CD4-positive, alpha-beta T cell treated with Interleukin-4 for 4 hours (primary cell): ENCODE results near the gene TRAPPC3.
"Not testable (repeated sequence)": the region's sequence is repeated elsewhere in the genome, so short reads cannot be mapped to it uniquely, and the experiment has no call there.

Experiments
- DNase-seq: peaks from one replicate; pipeline ENCODE4 v3.0.0-alpha.2; 2020

TRAPPC3 gene

DNA sequence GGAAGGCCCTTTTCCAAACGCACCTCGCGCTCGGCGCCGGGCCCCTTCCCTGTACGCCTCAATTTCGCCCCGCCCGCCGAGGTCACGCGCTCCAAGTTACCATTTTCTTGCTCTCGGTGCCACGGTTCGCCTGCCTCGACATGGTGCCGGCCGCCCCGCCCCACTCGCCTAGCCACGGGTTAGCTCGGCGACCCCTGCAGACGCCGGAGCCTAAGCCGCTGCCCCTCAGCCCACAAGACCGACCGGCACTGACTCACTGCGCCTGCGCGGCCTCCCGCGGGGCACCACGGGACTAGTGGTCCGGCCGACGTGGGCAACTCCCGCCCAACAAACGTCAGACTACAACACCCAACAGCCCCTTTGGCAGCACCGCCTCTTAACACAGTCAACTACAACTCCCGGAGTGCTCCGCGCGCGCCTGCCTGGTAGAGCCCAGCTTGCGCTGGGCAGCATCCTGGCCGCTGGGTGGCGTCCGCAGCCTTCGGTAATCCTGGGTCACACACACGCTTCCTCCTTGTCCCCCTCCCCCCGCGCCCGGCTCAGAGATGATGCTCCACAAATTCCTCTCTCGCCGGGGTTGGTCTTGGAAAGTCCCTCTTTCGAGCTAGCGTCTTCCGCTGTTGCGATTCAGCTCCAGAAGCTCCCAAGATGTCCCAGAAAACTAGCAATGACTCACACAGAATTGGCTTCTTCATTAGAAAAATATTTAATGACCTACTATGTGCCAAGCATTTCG lies at the start of gene TRAPPC3:
TRAPPC3 (minus strand) TSS at position 250 of the 736 bp plus-strand sequence; CDS start at position 142, 108 bp downstream.
- peak; percentile 99 for DNase-seq

- DNase-seq: no peak
Observed at GRCh38 chr1:36198641-36199040, 49.4 kb upstream of the TRAPPC3 start.

DNA sequence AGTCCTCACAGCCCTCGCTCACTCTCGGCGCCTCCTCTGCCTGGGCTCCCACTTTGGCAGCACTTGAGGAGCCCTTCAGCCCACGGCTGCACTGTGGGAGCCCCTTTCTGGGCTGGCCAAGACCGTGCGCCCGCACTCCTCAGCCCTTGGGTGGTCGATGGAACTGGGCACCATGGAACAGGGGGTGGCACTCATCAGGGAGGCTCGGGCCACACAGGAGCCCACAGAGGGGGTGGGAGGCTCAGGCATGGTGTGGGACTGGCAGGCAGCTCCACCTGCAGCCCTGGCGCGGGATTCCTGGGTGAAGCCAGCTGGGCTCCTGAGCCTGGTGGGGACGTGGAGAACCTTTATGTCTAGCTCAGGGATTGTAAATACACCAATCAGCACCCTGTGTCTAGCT lies 47.5 kb upstream of the TRAPPC3 start:
- DNase-seq: not testable (repeated sequence)

DNA sequence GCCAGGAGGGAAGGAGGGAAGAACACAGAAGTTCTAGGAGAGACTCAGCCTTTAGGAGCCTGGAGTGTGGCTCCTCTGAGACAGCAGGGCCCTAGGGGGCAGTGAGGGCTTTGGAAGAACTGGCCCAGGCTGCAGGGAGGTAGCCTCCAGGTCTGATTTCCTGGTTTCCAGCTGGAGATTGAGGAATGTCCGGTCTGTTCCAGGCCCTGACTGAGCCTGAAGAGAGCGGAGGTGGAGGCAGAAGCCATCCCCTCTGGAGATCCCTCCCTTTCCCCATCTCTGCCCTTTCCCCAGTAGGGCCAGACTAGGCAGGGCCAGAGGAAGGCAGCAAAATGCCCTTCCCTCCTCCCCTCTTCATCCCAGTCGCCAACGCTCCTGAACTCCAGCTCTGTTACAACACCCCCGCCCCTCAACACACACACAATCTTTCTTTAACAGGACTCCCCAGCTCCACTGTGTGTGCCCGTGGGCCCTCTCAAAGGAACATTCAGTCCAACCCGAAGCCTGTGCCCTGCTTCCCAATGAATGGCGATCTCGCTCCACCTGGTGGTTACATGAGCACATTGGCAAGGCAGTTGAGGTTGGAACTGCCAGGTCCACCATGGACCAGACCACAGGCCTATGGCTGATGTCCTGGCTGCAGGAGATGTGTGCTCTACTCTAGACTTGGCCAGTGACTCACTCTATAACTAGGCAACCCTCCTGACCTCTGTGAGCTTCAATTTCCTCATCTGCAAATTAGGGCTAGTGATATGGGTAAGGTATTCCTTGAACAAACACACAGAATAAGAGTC lies 38.7 kb upstream of the TRAPPC3 start:
- DNase-seq: peak; percentile 87

GRCh38 chr1:36183309-36183856 lies 34.1 kb upstream of the TRAPPC3 start:
- DNase-seq: no peak

DNA sequence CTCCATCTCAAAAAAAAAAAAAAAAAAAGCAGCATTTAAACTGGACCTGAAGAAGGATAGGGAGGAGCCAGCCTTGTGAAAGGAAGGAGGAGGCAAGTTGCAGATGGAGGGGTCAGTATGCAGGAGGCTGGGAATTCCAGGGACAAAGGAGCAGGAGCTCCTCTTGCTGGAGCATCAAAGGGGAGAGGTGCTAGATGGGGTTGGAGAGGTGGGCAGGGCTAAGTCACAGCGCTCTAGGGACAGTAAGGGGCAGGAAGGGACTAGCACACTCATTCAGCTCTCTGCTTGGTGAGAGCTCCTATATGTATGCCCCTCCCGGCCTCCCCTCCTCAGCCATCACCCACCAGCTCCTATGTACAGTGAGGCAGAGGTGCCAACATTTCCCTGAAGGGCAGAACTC lies 33.4 kb upstream of the TRAPPC3 start:
- no peak for DNase-seq

DNA sequence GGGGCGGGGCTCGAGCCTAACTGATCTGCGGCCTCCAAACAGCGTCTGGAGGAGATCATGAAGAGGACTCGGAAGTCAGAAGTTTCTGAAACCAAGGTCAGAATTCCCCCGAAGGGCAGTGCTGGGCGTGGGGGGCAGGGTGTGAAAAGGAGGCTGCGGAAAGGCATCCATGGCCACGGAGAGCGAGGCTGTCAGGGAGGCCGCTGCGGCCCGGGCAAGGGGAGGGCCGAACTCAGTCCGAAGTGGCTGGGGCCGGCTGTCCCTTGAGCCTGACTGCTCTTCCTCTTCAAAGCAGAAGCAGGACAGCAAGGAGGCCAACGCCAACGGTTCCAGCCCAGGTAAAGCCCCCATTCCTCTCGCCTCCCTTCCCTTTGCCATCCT lies 29.9 kb upstream of the TRAPPC3 start:
- DNase-seq: no peak

- no peak for DNase-seq
Observed at GRCh38 chr1:36178471-36179219, 29.4 kb upstream of the TRAPPC3 start.

- DNase-seq: no peak
Observed at GRCh38 chr1:36177589-36178431, 28.5 kb upstream of the TRAPPC3 start.

- DNase-seq: no peak
Observed at GRCh38 chr1:36176106-36176949, 27.0 kb upstream of the TRAPPC3 start.

- DNase-seq: peak; percentile 23
Observed at GRCh38 chr1:36175137-36176095, 26.1 kb upstream of the TRAPPC3 start.

DNA sequence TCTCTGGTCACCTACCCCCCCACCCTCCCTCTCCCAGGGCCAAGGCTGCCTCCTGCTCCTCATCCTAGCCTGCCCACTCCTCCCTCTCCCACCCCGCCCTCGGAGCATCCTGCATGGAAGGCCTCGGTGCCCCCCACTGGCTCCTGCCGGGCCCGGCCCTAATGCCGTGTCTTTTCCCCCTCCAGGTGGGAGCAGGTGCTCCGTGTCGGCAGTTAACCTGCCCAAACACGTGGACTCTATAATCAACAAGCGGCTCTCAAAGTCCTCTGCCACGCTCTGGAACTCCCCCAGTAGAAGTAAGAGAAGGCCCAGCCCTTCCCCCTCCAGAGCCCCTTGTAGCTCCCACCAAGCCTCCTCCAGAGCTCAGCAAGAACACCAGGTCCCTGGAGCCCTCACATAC lies 25.4 kb upstream of the TRAPPC3 start:
- DNase-seq: no peak

DNA sequence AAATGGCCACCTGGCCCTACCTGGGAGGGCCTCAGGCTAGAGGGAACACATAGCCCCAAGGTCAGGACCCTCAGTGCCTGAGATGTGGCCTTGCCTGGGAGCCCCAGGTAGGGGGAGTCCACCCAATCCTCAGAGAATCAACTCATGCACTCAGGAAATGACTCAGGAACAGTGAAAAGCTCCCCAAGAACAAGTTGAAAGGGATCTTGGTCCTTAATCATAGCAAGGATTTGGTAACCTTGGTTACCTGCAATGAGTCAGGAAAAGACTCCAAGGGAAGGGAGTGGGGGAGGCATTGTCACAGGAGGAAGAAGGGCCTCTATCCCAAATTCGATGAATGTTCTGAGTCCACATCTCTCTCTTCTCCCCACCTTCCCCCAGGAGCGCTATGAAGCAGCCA lies 23.7 kb upstream of the TRAPPC3 start:
- DNase-seq: no peak

DNA sequence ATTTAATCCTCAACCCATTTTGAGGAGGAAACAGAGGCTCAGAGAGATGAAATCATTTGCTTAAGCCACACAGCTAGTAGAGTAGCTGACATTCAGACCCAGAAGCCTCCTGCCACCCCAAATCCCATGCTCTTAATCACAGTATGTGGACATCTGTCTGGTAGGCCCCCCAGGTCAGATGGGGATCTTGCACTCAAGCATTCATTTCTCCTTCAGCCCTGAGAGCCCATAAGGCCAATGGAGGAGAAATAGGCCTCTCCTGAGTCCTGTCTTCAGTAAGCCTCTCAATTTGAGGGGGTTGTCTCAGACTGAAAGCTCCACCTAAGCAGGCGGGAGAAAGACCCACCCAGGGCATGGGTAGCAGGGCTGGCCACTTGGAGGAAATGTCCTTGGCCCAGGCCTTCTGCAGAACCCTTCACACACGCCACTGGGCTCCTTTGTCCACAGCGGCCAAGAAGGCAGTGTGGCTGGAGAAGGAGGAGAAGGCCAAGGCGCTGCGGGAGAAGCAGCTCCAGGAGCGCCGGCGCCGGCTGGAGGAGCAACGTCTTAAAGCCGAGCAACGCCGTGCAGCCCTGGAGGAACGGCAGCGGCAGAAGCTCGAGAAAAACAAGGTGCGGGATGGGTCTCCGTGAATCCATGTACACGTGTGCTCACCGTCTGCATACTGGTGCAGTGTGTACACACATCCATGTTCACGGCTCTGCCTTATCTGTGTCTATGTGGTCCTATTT lies 22.9 kb upstream of the TRAPPC3 start:
- no peak for DNase-seq

DNA sequence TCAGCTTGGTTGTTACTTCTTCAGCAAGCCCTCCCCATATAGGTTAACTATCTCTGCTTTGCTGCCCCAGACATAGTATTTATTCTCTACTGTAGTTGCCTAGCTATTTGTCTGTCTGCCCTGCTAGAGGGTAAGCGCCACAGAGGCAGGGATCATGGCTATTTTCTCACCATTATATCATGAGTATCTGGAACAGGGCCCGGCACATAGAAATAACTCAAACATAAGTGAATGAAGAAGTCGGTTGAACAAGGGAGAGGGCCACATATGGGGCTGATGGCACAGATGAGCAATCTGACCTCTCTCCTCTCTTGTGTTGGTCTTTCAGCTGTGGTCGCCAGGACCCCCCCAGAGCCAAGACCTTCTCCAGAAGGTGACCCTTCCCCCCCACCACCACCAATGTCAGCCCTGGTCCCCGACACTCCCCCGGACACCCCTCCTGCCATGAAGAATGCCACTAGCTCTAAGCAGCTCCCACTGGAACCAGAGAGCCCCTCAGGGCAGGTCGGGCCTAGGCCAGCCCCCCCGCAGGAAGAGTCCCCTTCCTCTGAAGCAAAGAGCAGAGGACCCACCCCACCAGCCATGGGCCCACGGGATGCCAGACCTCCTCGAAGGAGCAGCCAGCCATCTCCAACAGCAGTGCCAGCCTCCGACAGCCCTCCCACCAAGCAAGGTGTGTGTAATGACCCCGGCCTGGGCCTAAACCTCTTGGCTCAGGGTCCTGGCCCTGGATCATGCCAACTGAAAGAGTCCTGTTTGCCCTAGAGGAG lies 21.5 kb upstream of the TRAPPC3 start:
- no peak for DNase-seq

DNA sequence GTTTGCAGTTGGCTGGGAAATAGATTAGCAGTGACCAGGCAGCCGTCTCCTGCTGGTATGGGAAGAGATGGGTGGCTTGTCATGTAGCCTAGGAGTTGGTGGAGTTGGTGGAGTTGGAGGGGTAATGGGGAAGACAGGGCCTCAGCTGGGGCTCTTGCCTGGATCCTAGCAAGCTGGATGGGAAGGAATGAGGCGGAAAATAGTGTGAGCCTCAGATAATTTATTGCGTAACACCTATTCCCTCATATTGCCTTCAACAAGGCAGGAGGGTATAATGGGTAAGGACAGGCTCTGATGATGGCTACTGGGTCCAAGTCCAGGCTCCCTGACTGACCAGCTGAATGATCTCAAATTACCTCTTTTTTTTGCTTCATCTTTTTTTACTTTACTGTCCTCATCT lies 19.2 kb upstream of the TRAPPC3 start:
- no peak for DNase-seq

- no peak for DNase-seq
Observed at GRCh38 chr1:36166938-36167905, 17.9 kb upstream of the TRAPPC3 start.
